ENCODE results near the gene ATN1.

ATN1 gene

GRCh38 chr12:6980740-6981139 is 53.0 kb downstream of the ATN1 start:
- no peak for DNase-seq (ENCODE audit: low read depth)
- TF ChIP-seq CTCF (IDR thresholded peaks at IDR 0.05; ENCODE audit: control insufficient read depth, extremely low read depth, insufficient read depth): no peak
- H3K4me3 ChIP-seq (ENCODE audit: low read depth, low read length): no peak overlapping the region

- TF ChIP-seq CTCF (IDR thresholded peaks at IDR 0.05; ENCODE audit: control insufficient read depth, extremely low read depth, insufficient read depth): no peak
- DNase-seq (ENCODE audit: low read depth): no peak
- H3K4me3 ChIP-seq (ENCODE audit: low read depth, low read length): no peak overlapping the region
These were observed 53.6 kb downstream of the ATN1 start for GRCh38 chr12:6981152-6982052.

GRCh38 chr12:6982532-6982931 is 54.8 kb downstream of the ATN1 start:
- DNase-seq (ENCODE audit: low read depth): no peak
- TF ChIP-seq CTCF (IDR thresholded peaks at IDR 0.05; ENCODE audit: control insufficient read depth, extremely low read depth, insufficient read depth): no peak
- no peak overlapping the region for H3K4me3 ChIP-seq (ENCODE audit: low read depth, low read length)

- peak overlapping the region; percentile 37 for H3K4me3 ChIP-seq (ENCODE audit: low read depth, low read length)
- DNase-seq (ENCODE audit: low read depth): peak; percentile 89
- no peak for TF ChIP-seq CTCF (IDR thresholded peaks at IDR 0.05; ENCODE audit: control insufficient read depth, extremely low read depth, insufficient read depth)
These were observed 60.3 kb downstream of the ATN1 start for GRCh38 chr12:6987956-6988553.
